Measurements from ENCODE around the gene NXPH4.

Gene NXPH4

GRCh38 chr12:57185403-57185802 is 31.2 kb upstream of the NXPH4 start:
- no peak for DNase-seq (ENCODE audit: low read depth)
- peaks cover 99% of the 10 kb centered on the region for H3K36me3 ChIP-seq (ENCODE audit: control insufficient read depth, insufficient read depth, low read length, severe bottlenecking)
- H3K9me3 ChIP-seq (ENCODE audit: control insufficient read depth, low read length) = no peaks in the 10 kb centered on the region
- H3K4me3 ChIP-seq (ENCODE audit: low read length) = no peak overlapping the region
- H3K27me3 ChIP-seq (replicated peaks; ENCODE audit: control insufficient read depth, insufficient read depth, low read length) = no peaks in the 10 kb centered on the region
- H3K9ac ChIP-seq (ENCODE audit: low read length) = no peak overlapping the region
- peaks cover 21% of the 10 kb centered on the region for H3K4me1 ChIP-seq (ENCODE audit: control insufficient read depth, insufficient read depth, low read length)

- H3K9ac ChIP-seq (ENCODE audit: low read length) = no peak overlapping the region
- no peaks in the 10 kb centered on the region for H3K9me3 ChIP-seq (ENCODE audit: control insufficient read depth, low read length)
- H3K4me1 ChIP-seq (ENCODE audit: control insufficient read depth, insufficient read depth, low read length) = peaks cover 15% of the 10 kb centered on the region
- no peaks in the 10 kb centered on the region for H3K27me3 ChIP-seq (replicated peaks; ENCODE audit: control insufficient read depth, insufficient read depth, low read length)
- no peak for DNase-seq (ENCODE audit: low read depth)
- H3K4me3 ChIP-seq (ENCODE audit: low read length) = no peak overlapping the region
- peaks cover 99% of the 10 kb centered on the region for H3K36me3 ChIP-seq (ENCODE audit: control insufficient read depth, insufficient read depth, low read length, severe bottlenecking)
Measured at GRCh38 chr12:57185906-57186508, 30.6 kb upstream of the NXPH4 start.

GRCh38 chr12:57187222-57188089 is 29.1 kb upstream of the NXPH4 start:
- peaks cover 5% of the 10 kb centered on the region for H3K4me1 ChIP-seq (ENCODE audit: control insufficient read depth, insufficient read depth, low read length)
- H3K27me3 ChIP-seq (replicated peaks; ENCODE audit: control insufficient read depth, insufficient read depth, low read length) = no peaks in the 10 kb centered on the region
- H3K4me3 ChIP-seq (ENCODE audit: low read length) = no peak overlapping the region
- no peak overlapping the region for H3K9ac ChIP-seq (ENCODE audit: low read length)
- no peak for DNase-seq (ENCODE audit: low read depth)
- H3K9me3 ChIP-seq (ENCODE audit: control insufficient read depth, low read length) = no peaks in the 10 kb centered on the region
- peaks cover 100% of the 10 kb centered on the region for H3K36me3 ChIP-seq (ENCODE audit: control insufficient read depth, insufficient read depth, low read length, severe bottlenecking)

- peaks cover 7% of the 10 kb centered on the region for H3K4me1 ChIP-seq (ENCODE audit: control insufficient read depth, insufficient read depth, low read length)
- no peaks in the 10 kb centered on the region for H3K9me3 ChIP-seq (ENCODE audit: control insufficient read depth, low read length)
- H3K27me3 ChIP-seq (replicated peaks; ENCODE audit: control insufficient read depth, insufficient read depth, low read length) = no peaks in the 10 kb centered on the region
- H3K36me3 ChIP-seq (ENCODE audit: control insufficient read depth, insufficient read depth, low read length, severe bottlenecking) = peaks cover 100% of the 10 kb centered on the region
- DNase-seq (ENCODE audit: low read depth) = no peak
- no peak overlapping the region for H3K9ac ChIP-seq (ENCODE audit: low read length)
- H3K4me3 ChIP-seq (ENCODE audit: low read length) = no peak overlapping the region
Measured at GRCh38 chr12:57188090-57188425, 28.5 kb upstream of the NXPH4 start.

- Histone ChIP-seq H3K9me3 (ENCODE audit: control insufficient read depth, low read length) (no peaks in the 10 kb centered on the region), H3K4me1 (ENCODE audit: control insufficient read depth, insufficient read depth, low read length) (peaks cover 10% of the 10 kb centered on the region), H3K36me3 (ENCODE audit: control insufficient read depth, insufficient read depth, low read length, severe bottlenecking) (peaks cover 100% of the 10 kb centered on the region), H3K9ac (ENCODE audit: low read length) (peak overlapping the region; percentile 14), H3K27me3 (replicated peaks; ENCODE audit: control insufficient read depth, insufficient read depth, low read length) (no peaks in the 10 kb centered on the region), H3K4me3 (ENCODE audit: low read length) (no peak overlapping the region)
- DNase-seq (ENCODE audit: low read depth) = no peak
Measured at GRCh38 chr12:57190037-57190436, 26.6 kb upstream of the NXPH4 start.

- H3K36me3 ChIP-seq (ENCODE audit: control insufficient read depth, insufficient read depth, low read length, severe bottlenecking) = peaks cover 100% of the 10 kb centered on the region
- H3K4me1 ChIP-seq (ENCODE audit: control insufficient read depth, insufficient read depth, low read length) = peaks cover 10% of the 10 kb centered on the region
- no peak overlapping the region for H3K9ac ChIP-seq (ENCODE audit: low read length)
- no peak for DNase-seq (ENCODE audit: low read depth)
- H3K9me3 ChIP-seq (ENCODE audit: control insufficient read depth, low read length) = no peaks in the 10 kb centered on the region
- H3K27me3 ChIP-seq (replicated peaks; ENCODE audit: control insufficient read depth, insufficient read depth, low read length) = no peaks in the 10 kb centered on the region
- no peak overlapping the region for H3K4me3 ChIP-seq (ENCODE audit: low read length)
Measured at GRCh38 chr12:57190821-57191220, 25.8 kb upstream of the NXPH4 start.

- Histone ChIP-seq H3K36me3 (ENCODE audit: control insufficient read depth, insufficient read depth, low read length, severe bottlenecking) (peaks cover 100% of the 10 kb centered on the region), H3K9ac (ENCODE audit: low read length) (no peak overlapping the region), H3K27me3 (replicated peaks; ENCODE audit: control insufficient read depth, insufficient read depth, low read length) (no peaks in the 10 kb centered on the region)
Measured at GRCh38 chr12:57191410-57191809, 25.2 kb upstream of the NXPH4 start.

GRCh38 chr12:57192920-57193319 is 23.7 kb upstream of the NXPH4 start:
- Histone ChIP-seq H3K4me1 (ENCODE audit: control insufficient read depth, insufficient read depth, low read length) (peaks cover 10% of the 10 kb centered on the region), H3K27me3 (replicated peaks; ENCODE audit: control insufficient read depth, insufficient read depth, low read length) (no peaks in the 10 kb centered on the region), H3K36me3 (ENCODE audit: control insufficient read depth, insufficient read depth, low read length, severe bottlenecking) (peaks cover 100% of the 10 kb centered on the region), H3K4me3 (ENCODE audit: low read length) (no peak overlapping the region), H3K9ac (ENCODE audit: low read length) (peak overlapping the region; percentile 33), H3K9me3 (ENCODE audit: control insufficient read depth, low read length) (no peaks in the 10 kb centered on the region)
- no peak for DNase-seq (ENCODE audit: low read depth)

More at GRCh38 chr12:57191410-57191809, 25.2 kb upstream of the NXPH4 start:
- DNase-seq (ENCODE audit: low read depth) = no peak
- Histone ChIP-seq H3K4me1 (ENCODE audit: control insufficient read depth, insufficient read depth, low read length) (peaks cover 10% of the 10 kb centered on the region), H3K4me3 (ENCODE audit: low read length) (no peak overlapping the region), H3K9me3 (ENCODE audit: control insufficient read depth, low read length) (no peaks in the 10 kb centered on the region)

- no peak overlapping the region for H3K9ac ChIP-seq (ENCODE audit: low read length)
- H3K9me3 ChIP-seq (ENCODE audit: control insufficient read depth, low read length) = no peaks in the 10 kb centered on the region
- H3K4me3 ChIP-seq (ENCODE audit: low read length) = no peak overlapping the region
- DNase-seq (ENCODE audit: low read depth) = no peak
- peaks cover 10% of the 10 kb centered on the region for H3K4me1 ChIP-seq (ENCODE audit: control insufficient read depth, insufficient read depth, low read length)
- peaks cover 100% of the 10 kb centered on the region for H3K36me3 ChIP-seq (ENCODE audit: control insufficient read depth, insufficient read depth, low read length, severe bottlenecking)
- H3K27me3 ChIP-seq (replicated peaks; ENCODE audit: control insufficient read depth, insufficient read depth, low read length) = no peaks in the 10 kb centered on the region
Measured at GRCh38 chr12:57193706-57194245, 22.8 kb upstream of the NXPH4 start.

- no peak for DNase-seq (ENCODE audit: low read depth)
- peaks cover 100% of the 10 kb centered on the region for H3K36me3 ChIP-seq (ENCODE audit: control insufficient read depth, insufficient read depth, low read length, severe bottlenecking)
Measured at GRCh38 chr12:57194253-57194652, 22.3 kb upstream of the NXPH4 start.

GRCh38 chr12:57195186-57195585 is 21.4 kb upstream of the NXPH4 start:
- Histone ChIP-seq H3K9me3 (ENCODE audit: control insufficient read depth, low read length) (no peaks in the 10 kb centered on the region), H3K4me3 (ENCODE audit: low read length) (no peak overlapping the region), H3K27me3 (replicated peaks; ENCODE audit: control insufficient read depth, insufficient read depth, low read length) (no peaks in the 10 kb centered on the region), H3K36me3 (ENCODE audit: control insufficient read depth, insufficient read depth, low read length, severe bottlenecking) (peaks cover 100% of the 10 kb centered on the region), H3K9ac (ENCODE audit: low read length) (no peak overlapping the region), H3K4me1 (ENCODE audit: control insufficient read depth, insufficient read depth, low read length) (peaks cover 10% of the 10 kb centered on the region)
- DNase-seq (ENCODE audit: low read depth) = no peak

More at GRCh38 chr12:57194253-57194652, 22.3 kb upstream of the NXPH4 start:
- no peaks in the 10 kb centered on the region for H3K27me3 ChIP-seq (replicated peaks; ENCODE audit: control insufficient read depth, insufficient read depth, low read length)
- H3K9ac ChIP-seq (ENCODE audit: low read length) = no peak overlapping the region
- no peak overlapping the region for H3K4me3 ChIP-seq (ENCODE audit: low read length)
- peaks cover 10% of the 10 kb centered on the region for H3K4me1 ChIP-seq (ENCODE audit: control insufficient read depth, insufficient read depth, low read length)
- H3K9me3 ChIP-seq (ENCODE audit: control insufficient read depth, low read length) = no peaks in the 10 kb centered on the region
